A549 (cell line): ENCODE data around the gene NRXN3.

Source experiments
- CHD2 ChIP-seq: fragments of 150-350 bp; IDR thresholded peaks from 2 replicates; pipeline ENCODE4 v1.6.1; 2014; ENCODE audit warnings: low read length; ENCODE audit not compliant: partially characterized antibody
- CTCF ChIP-seq: fragments of >200 bp; sonication (Bioruptor Twin); formaldehyde crosslinking; IDR thresholded peaks from 3 replicates; pipeline ENCODE4 v1.5.1; 2016
- REST ChIP-seq: fragments of 200-600 bp; sonication (generic); IDR thresholded peaks from 2 replicates; pipeline ENCODE4 v1.6.1; 2016; ENCODE audit warnings: antibody characterized with exemption, mild to moderate bottlenecking, moderate library complexity

- TF ChIP-seq REST (no peak), CHD2 (no peak), CTCF (no peak)
Observed at GRCh38 chr14:79436335-79436734, 1266.2 kb downstream of the NRXN3 start.
